Measurements from ENCODE around the gene PSG3.
A peak's percentile ranks its signal among the peaks of the same experiment; 100 is the strongest.
"Not testable (repeated sequence)": the region's sequence is repeated elsewhere in the genome, so short reads cannot be mapped to it uniquely, and the experiment has no call there.

The PSG3 gene

GRCh38 chr19:42740381-42740780 is at the start of gene PSG3:
Gene PSG3, minus strand, starts transcription at chr19:42740481. Its CDS starts 97 bp downstream, at chr19:42740384.
- not testable (repeated sequence) for DNase-seq

- not testable (repeated sequence) for DNase-seq
Measured at GRCh38 chr19:42788766-42789165, 48.5 kb upstream of the PSG3 start.

- DNase-seq, result not testable (repeated sequence)
Measured at GRCh38 chr19:42787766-42788165, 47.5 kb upstream of the PSG3 start.

GRCh38 chr19:42776750-42777612 is 36.7 kb upstream of the PSG3 start:
- DNase-seq, result peak; percentile 42

- DNase-seq, result not testable (repeated sequence)
Measured at GRCh38 chr19:42774510-42775158, 34.4 kb upstream of the PSG3 start.

- not testable (repeated sequence) for DNase-seq
Measured at GRCh38 chr19:42767319-42767718, 27.0 kb upstream of the PSG3 start.

- not testable (repeated sequence) for DNase-seq
Measured at GRCh38 chr19:42766871-42767270, 26.6 kb upstream of the PSG3 start.

GRCh38 chr19:42764836-42765235 is 24.6 kb upstream of the PSG3 start:
- no peak for DNase-seq

- DNase-seq, result no peak
Measured at GRCh38 chr19:42762789-42763188, 22.5 kb upstream of the PSG3 start.

- DNase-seq, result not testable (repeated sequence)
Measured at GRCh38 chr19:42761924-42762295, 21.6 kb upstream of the PSG3 start.

- not testable (repeated sequence) for DNase-seq
Measured at GRCh38 chr19:42760954-42761923, 21.0 kb upstream of the PSG3 start.

GRCh38 chr19:42758667-42759066 is 18.4 kb upstream of the PSG3 start:
- DNase-seq, result not testable (repeated sequence)

- not testable (repeated sequence) for DNase-seq
Measured at GRCh38 chr19:42752246-42752645, 12.0 kb upstream of the PSG3 start.

GRCh38 chr19:42741726-42742607 is 1.7 kb upstream of the PSG3 start:
- DNase-seq, result not testable (repeated sequence)

- not testable (repeated sequence) for DNase-seq
Measured at GRCh38 chr19:42737581-42738011, 2.7 kb downstream of the PSG3 start.

- DNase-seq, result not testable (repeated sequence)
Measured at GRCh38 chr19:42728341-42728740, 11.9 kb downstream of the PSG3 start.

- DNase-seq, result not testable (repeated sequence)
Measured at GRCh38 chr19:42714000-42714399, 26.3 kb downstream of the PSG3 start.

GRCh38 chr19:42712753-42713152 is 27.5 kb downstream of the PSG3 start:
- not testable (repeated sequence) for DNase-seq

- not testable (repeated sequence) for DNase-seq
Measured at GRCh38 chr19:42710986-42711385, 29.3 kb downstream of the PSG3 start.

- DNase-seq, result no peak
Measured at GRCh38 chr19:42697884-42698283, 42.4 kb downstream of the PSG3 start.

- DNase-seq, result no peak
Measured at GRCh38 chr19:42695811-42696503, 44.3 kb downstream of the PSG3 start.
